Keratinocyte (primary cell): ENCODE measurements around the gene DOK4. TPM values are rescaled to one million over a fixed set of nuclear protein-coding genes. Genes with fewer than 3 reads are reported as not detected.

Experiments
- DNase-seq: peaks from one replicate; pipeline ENCODE4 v3.0.0-alpha.2; 2011; ENCODE audit warnings: low read depth, missing footprints, low spot score
- FAIRE-seq: peaks from 2 replicates; lab custom pipeline; 2011; peaks lifted over from hg19 to GRCh38; lab: Jason Lieb, UNC
- H2AFZ ChIP-seq: 2 replicates; pipeline ENCODE4 v1.6.0; 2012; ENCODE audit warnings: low read length, control low read depth, inconsistent platforms; ENCODE audit not compliant: control insufficient read depth
- H3K27ac ChIP-seq: 2 replicates; pipeline ENCODE4 v1.5.1; 2011; ENCODE audit warnings: low read length; ENCODE audit not compliant: control insufficient read depth, insufficient read depth
- H3K27me3 ChIP-seq: 3 replicates; pipeline ENCODE4 v1.6.0; 2011; ENCODE audit warnings: low read length; ENCODE audit not compliant: control insufficient read depth, insufficient read depth; ENCODE audit errors: extremely low read depth
- H3K36me3 ChIP-seq, 2 experiments: 2 replicates in 1 of 2; 3 replicates in 1 of 2; pipeline ENCODE4 v1.5.1; 2011; ENCODE audit warnings: low read length in 2 of 2, mild to moderate bottlenecking in 1 of 2; ENCODE audit not compliant: control insufficient read depth in 2 of 2, insufficient read depth in 2 of 2; ENCODE audit errors: extremely low read depth in 1 of 2
- H3K4me1 ChIP-seq: 3 replicates; pipeline ENCODE4 v1.5.1; 2011; ENCODE audit warnings: low read length; ENCODE audit not compliant: control insufficient read depth, insufficient read depth; ENCODE audit errors: extremely low read depth
- H3K4me2 ChIP-seq: 3 replicates; pipeline ENCODE4 v1.6.0; 2011; ENCODE audit warnings: low read depth, low read length; ENCODE audit not compliant: control insufficient read depth, insufficient read depth; ENCODE audit errors: extremely low read depth
- H3K4me3 ChIP-seq, 3 experiments: fragments of 200-600 bp in 1 of 3; sonication (generic) in 1 of 3; 2 replicates in 2 of 3; 3 replicates in 1 of 3; pipeline ENCODE4 v1.5.1; 2011 to 2016; ENCODE audit warnings: low read length in 3 of 3, mild to moderate bottlenecking in 3 of 3, control low read depth in 2 of 3, inconsistent platforms in 1 of 3, low read depth in 1 of 3, mixed read lengths in 1 of 3, mixed run types in 1 of 3, moderate library complexity in 1 of 3; ENCODE audit not compliant: control insufficient read depth in 2 of 3, insufficient read depth in 2 of 3; ENCODE audit errors: extremely low read depth in 1 of 3
- H3K79me2 ChIP-seq: 2 replicates; pipeline ENCODE4 v1.6.0; 2012; ENCODE audit warnings: low read length; ENCODE audit not compliant: control insufficient read depth, insufficient read depth
- H3K9ac ChIP-seq: 3 replicates; pipeline ENCODE4 v1.6.0; 2011; ENCODE audit warnings: low read length; ENCODE audit not compliant: control insufficient read depth, insufficient read depth; ENCODE audit errors: extremely low read depth
- H3K9me1 ChIP-seq: 3 replicates; pipeline ENCODE4 v1.6.0; 2011; ENCODE audit warnings: low read length; ENCODE audit not compliant: control insufficient read depth, insufficient read depth; ENCODE audit errors: extremely low read depth
- H3K9me3 ChIP-seq: 2 replicates; pipeline ENCODE4 v1.5.1; 2012; ENCODE audit warnings: low read depth, low read length; ENCODE audit not compliant: control insufficient read depth
- H4K20me1 ChIP-seq: 3 replicates; pipeline ENCODE4 v1.6.0; 2011; ENCODE audit warnings: low read length; ENCODE audit not compliant: control insufficient read depth, insufficient read depth; ENCODE audit errors: extremely low read depth
- CTCF ChIP-seq, 3 experiments: IDR thresholded peaks in 1 of 3; conservative IDR thresholded peaks in 1 of 3; optimal IDR thresholded peaks in 1 of 3; 2 replicates in 2 of 3; 3 replicates in 1 of 3; pipeline versions ENCODE3 to v1.5.1; 2011; ENCODE audit warnings: low read length in 3 of 3, mild to moderate bottlenecking in 3 of 3, moderate library complexity in 2 of 3, control low read depth in 1 of 3, inconsistent platforms in 1 of 3; ENCODE audit not compliant: insufficient read depth in 2 of 3; ENCODE audit errors: extremely low read depth in 1 of 3
- EZH2 ChIP-seq: IDR thresholded peaks from one replicate; pipeline ENCODE4 v1.6.1; 2012; ENCODE audit warnings: inconsistent platforms, mild to moderate bottlenecking, low read length, moderate library complexity
- dilution Hi-C: fragments of 300-500 bp; cut with MboI; formaldehyde crosslinking; loops from one replicate; pipeline ENCODE4 v1.7.0; 2020; ENCODE audit warnings: low sequenced_read_pairs; ENCODE audit not compliant: extremely low pct_ligation_motif_present
- polyA plus RNA-seq, 5 experiments: library from polyadenylated mRNA; depleted of rRNA in 3 of 5; stranded (reverse) in 3 of 5; stranded (forward) in 1 of 5; unstranded in 1 of 5; fragments of >200 nt; gene quantifications; 1 replicate in 1 of 5; 2 replicates in 3 of 5; 3 replicates in 1 of 5; pipeline versions ENCODE4 v1.2.1 to v1.2.3, GENCODE V29; 2011 to 2012; ENCODE audit warnings: missing spikeins in 2 of 5, low read depth in 1 of 5, low replicate concordance in 1 of 5

The DOK4 gene
- polyA plus RNA-seq, 1 donor (not counting 4 experiments of a cell fraction or from before 2014, with no cell fraction given), result 17.6 TPM

DNA sequence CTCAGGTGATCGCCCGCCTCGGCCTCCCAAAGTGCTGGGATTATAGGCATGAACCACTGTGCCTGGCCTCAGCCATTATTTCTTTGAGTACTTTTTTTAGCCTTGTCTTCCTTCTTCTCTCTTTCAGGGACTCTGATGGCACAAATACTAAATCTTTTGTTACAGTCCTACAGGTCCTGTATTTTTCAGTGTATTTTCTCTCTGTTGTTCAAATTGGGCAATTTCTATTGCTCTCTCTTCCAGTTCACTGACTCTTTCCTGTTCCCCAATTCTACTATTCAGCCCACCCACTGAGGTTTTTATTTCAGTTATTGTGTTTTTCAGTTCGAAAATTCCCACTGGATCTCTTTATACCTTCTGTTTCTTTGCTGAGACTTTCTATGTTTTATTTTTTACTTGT lies 7.5 kb upstream of the DOK4 start:
- TF ChIP-seq EZH2 (no peak), CTCF (optimal IDR thresholded peaks at IDR 0.05 in 1 of 3, IDR thresholded peaks at IDR 0.05 in 1 of 3, conservative IDR thresholded peaks at IDR 0.05 in 1 of 3; ENCODE audit: extremely low read depth in 1 of 3, insufficient read depth in 2 of 3, low read length in 3 of 3) (no peak)
- Histone ChIP-seq H3K9me3 (no peaks in the 10 kb centered on the region), H3K4me3 (no peak overlapping the region), H3K36me3 (no peaks in the 10 kb centered on the region), H3K9ac (no peak overlapping the region), H3K4me2 (no peak overlapping the region), H3K4me1 (no peaks in the 10 kb centered on the region), H3K27ac (no peak overlapping the region), H3K27me3 (no peaks in the 10 kb centered on the region), H4K20me1 (no peaks in the 10 kb centered on the region), H3K9me1 (no peaks in the 10 kb centered on the region), H3K79me2 (no peaks in the 10 kb centered on the region), H2AFZ (no peak overlapping the region)
- no peak for DNase-seq
- dilution Hi-C loops, result no loop called here
- FAIRE-seq, result no peak

DNA sequence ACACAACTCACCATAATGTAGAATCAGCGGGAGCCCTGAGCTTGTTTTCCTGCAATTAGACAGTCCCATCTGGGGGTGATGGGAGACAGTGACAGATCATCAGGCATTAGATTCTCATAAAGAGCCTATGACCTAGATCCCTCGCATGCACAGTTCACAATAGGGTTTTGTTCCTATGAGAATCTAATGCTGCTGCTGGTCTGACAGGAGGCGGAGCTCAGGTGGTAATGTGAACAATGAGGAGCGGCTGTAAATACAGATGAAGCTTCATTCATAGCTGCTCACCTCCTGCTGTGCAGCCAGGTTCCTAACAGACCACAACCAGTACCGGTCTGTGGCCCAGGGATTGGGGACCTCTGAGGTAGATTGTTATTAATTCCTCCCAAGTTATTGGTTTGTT lies 2.9 kb upstream of the DOK4 start:
- no peaks in the 10 kb centered on the region for H3K36me3 ChIP-seq
- no peak overlapping the region for H2AFZ ChIP-seq
- no peak overlapping the region for H3K4me2 ChIP-seq
- no peak for DNase-seq
- dilution Hi-C loops, result no loop called here
- no peaks in the 10 kb centered on the region for H3K27me3 ChIP-seq
- H3K79me2 ChIP-seq, result no peaks in the 10 kb centered on the region
- no peak overlapping the region for H3K9ac ChIP-seq
- no peaks in the 10 kb centered on the region for H3K9me3 ChIP-seq
- FAIRE-seq, result no peak
- no peaks in the 10 kb centered on the region for H3K9me1 ChIP-seq
- H3K4me3 ChIP-seq, result no peak overlapping the region
- peaks cover 17% of the 10 kb centered on the region for H3K4me1 ChIP-seq
- no peak for TF ChIP-seq CTCF (optimal IDR thresholded peaks at IDR 0.05 in 1 of 3, IDR thresholded peaks at IDR 0.05 in 1 of 3, conservative IDR thresholded peaks at IDR 0.05 in 1 of 3; ENCODE audit: extremely low read depth in 1 of 3, insufficient read depth in 2 of 3, low read length in 3 of 3)
- no peak for TF ChIP-seq EZH2
- no peak overlapping the region for H3K27ac ChIP-seq
- H4K20me1 ChIP-seq, result no peaks in the 10 kb centered on the region
